GM12878 (cell line): ENCODE data around the gene ZNF662. TPM values are rescaled to one million over a fixed set of nuclear protein-coding genes. Genes with fewer than 3 reads are reported as not detected.

Experiments
- ATAC-seq: fragments of 200-7000 bp; cut with Tn5 transposase; 3 replicates; pipeline ENCODE4 v1.9.1; 2020; ENCODE audit warnings: mild to moderate bottlenecking, moderate library complexity
- BruUV-seq: library from RNA; stranded (reverse); fragments of 400-500 nt; replicated peaks from 2 replicates; lab custom pipeline; 2021; lab: Mats Ljungman, UMichigan
- CTCF ChIA-PET: fragments of 300-600 bp; sonication (Branson Sonifier 250); formaldehyde crosslinking; extraction: SDS; loops from one replicate; lab custom pipeline; 2021; ENCODE audit warnings: inconsistent platforms; lab: Yijun Ruan, JAX
- POLR2A ChIA-PET: fragments of 350-600 bp; formaldehyde crosslinking; extraction: SDS; loops from one replicate; lab custom pipeline; 2021; ENCODE audit warnings: inconsistent platforms; lab: Charles Lee
- RAD21 ChIA-PET: fragments of 300-600 bp; sonication (Branson Sonifier 250); formaldehyde crosslinking; loops from one replicate; lab custom pipeline; 2023; ENCODE audit warnings: antibody characterized with exemption; ENCODE audit not compliant: unreplicated experiment; lab: Charles Lee
- SMC1A ChIA-PET: fragments of 300-600 bp; sonication (Branson Sonifier 250); formaldehyde crosslinking; loops from one replicate; lab custom pipeline; 2023; ENCODE audit not compliant: unreplicated experiment, uncharacterized antibody; lab: Charles Lee
- DNase-seq: peaks from one replicate; pipeline ENCODE4 v3.0.0-alpha.2; 2011; ENCODE audit warnings: low read depth, low spot score
- FAIRE-seq: peaks from 3 replicates; lab custom pipeline; 2011; peaks lifted over from hg19 to GRCh38; lab: Jason Lieb, UNC
- H2AFZ ChIP-seq: 2 replicates; pipeline ENCODE4 v1.6.0; 2011; ENCODE audit warnings: low read depth, low read length, control low read depth; ENCODE audit not compliant: control insufficient read depth
- H3K27ac ChIP-seq: 2 replicates; pipeline ENCODE4 v1.5.1; 2011; ENCODE audit warnings: control low read depth; ENCODE audit not compliant: control insufficient read depth, insufficient read depth
- H3K27me3 ChIP-seq, 2 experiments: replicated peaks in 1 of 2; 2 replicates each; pipeline versions ENCODE4 v1.6.0 to v1.6.1; 2011; ENCODE audit warnings: low read length in 1 of 2; ENCODE audit not compliant: control insufficient read depth in 2 of 2, insufficient read depth in 2 of 2
- H3K36me3 ChIP-seq, 2 experiments: 2 replicates each; pipeline ENCODE4 v1.5.1; 2011; ENCODE audit warnings: low read length in 1 of 2; ENCODE audit not compliant: control insufficient read depth in 2 of 2, insufficient read depth in 2 of 2
- H3K4me1 ChIP-seq: 2 replicates; pipeline ENCODE4 v1.6.1; 2011; ENCODE audit warnings: mild to moderate bottlenecking, low read length, moderate library complexity, mixed read lengths; ENCODE audit not compliant: control insufficient read depth, insufficient read depth
- H3K4me2 ChIP-seq: 2 replicates; pipeline ENCODE4 v1.6.0; 2011; ENCODE audit warnings: control low read depth; ENCODE audit not compliant: control insufficient read depth, insufficient read depth
- H3K4me3 ChIP-seq: fragments of 200-600 bp; sonication (generic); 2 replicates; pipeline ENCODE4 v1.5.1; 2016
- H3K79me2 ChIP-seq: 2 replicates; pipeline ENCODE4 v1.6.0; 2011; ENCODE audit warnings: low read length; ENCODE audit not compliant: control insufficient read depth, insufficient read depth
- H3K9ac ChIP-seq: 2 replicates; pipeline ENCODE4 v1.8.0; 2011; ENCODE audit warnings: low read length, control low read depth, mixed read lengths; ENCODE audit not compliant: control insufficient read depth, insufficient read depth
- H3K9me3 ChIP-seq: replicated peaks from 3 replicates; pipeline ENCODE4 v1.5.1; 2011; ENCODE audit warnings: mild to moderate bottlenecking, low read length; ENCODE audit not compliant: control insufficient read depth, insufficient read depth
- H4K20me1 ChIP-seq: 2 replicates; pipeline ENCODE4 v1.6.0; 2011; ENCODE audit not compliant: control insufficient read depth, insufficient read depth
- EED ChIP-seq: sonication (generic); IDR thresholded peaks from 2 replicates; pipeline ENCODE4 v1.6.1; 2016; ENCODE audit warnings: antibody characterized with exemption, low read depth
- FOXM1 ChIP-seq: IDR thresholded peaks from 2 replicates; pipeline ENCODE4 v1.6.1; 2012; ENCODE audit warnings: low read depth, mild to moderate bottlenecking, inconsistent platforms, low read length, moderate library complexity
- IKZF1 ChIP-seq: fragments of 450-650 bp; conservative IDR thresholded peaks from 2 replicates; pipeline ENCODE4 v1.6.1; 2017; ENCODE audit warnings: antibody characterized with exemption, mild to moderate bottlenecking
- KDM1A ChIP-seq: fragments of 200-600 bp; sonication (generic); IDR thresholded peaks from 2 replicates; pipeline ENCODE4 v1.6.1; 2016; ENCODE audit warnings: borderline replicate concordance
- MTA3 ChIP-seq: IDR thresholded peaks from 2 replicates; pipeline ENCODE4 v1.6.1; 2012; ENCODE audit warnings: low read length, inconsistent platforms, borderline replicate concordance
- NBN ChIP-seq: fragments of 450-650 bp; IDR thresholded peaks from 2 replicates; pipeline ENCODE4 v1.6.1; 2016
- PAX8 ChIP-seq: fragments of 450-650 bp; IDR thresholded peaks from 2 replicates; pipeline ENCODE4 v1.6.1; 2017; ENCODE audit warnings: mild to moderate bottlenecking, moderate library complexity
- TAF1 ChIP-seq: IDR thresholded peaks from 2 replicates; pipeline ENCODE4 v1.6.1; 2011; ENCODE audit warnings: mild to moderate bottlenecking, low read depth, low read length, borderline replicate concordance
- ZSCAN29 ChIP-seq: fragments of 450-650 bp; IDR thresholded peaks from 2 replicates; pipeline ENCODE4 v1.6.1; 2017; ENCODE audit warnings: mild to moderate bottlenecking, moderate library complexity
- WGBS: methylation state at CpG from one replicate; pipeline ENCODE4 v1.1.6; 2016; ENCODE audit warnings: low lambda C conversion rate; ENCODE audit not compliant: insufficient replicate concordance, insufficient coverage; ENCODE audit errors: missing lambda C conversion rate; 5-methylcytosine and 5-hydroxymethylcytosine counted together
- in situ Hi-C: fragments of 300-500 bp; cut with MboI; formaldehyde crosslinking; loops from 9 replicates; pipeline ENCODE4 v1.14.3; 2018; ENCODE audit warnings: mixed read lengths
- intact Hi-C: fragments of 100-400 bp; cut with micrococcal nuclease; formaldehyde crosslinking; loops from one replicate; pipeline ENCODE4 v1.14.2; 2022; ENCODE audit not compliant: unreplicated experiment
- polyA plus RNA-seq, 11 experiments: library from polyadenylated mRNA; depleted of rRNA in 4 of 11; unstranded in 6 of 11; stranded (reverse) in 5 of 11; fragments of >200 nt; fragmentation: Nextera tagmentation in 4 of 11; fragmentation: Illumina TruSeq in 1 of 11; extraction: Ambion mirVana in 4 of 11; extraction: Trizol in 1 of 11; gene quantifications; 1 replicate in 1 of 11; 2 replicates in 10 of 11; pipeline versions ENCODE4 v1.2.1 to v1.2.3, GENCODE V29; 2011 to 2016; ENCODE audit warnings: inconsistent platforms in 2 of 11, missing spikeins in 2 of 11, low read depth in 1 of 11
- total RNA-seq, 4 experiments: library from RNA; depleted of rRNA in 3 of 4; stranded (reverse); fragments of >200 nt in 3 of 4; fragmentation: Illumina TruSeq in 1 of 4; extraction: Trizol in 1 of 4; gene quantifications; 2 replicates each; pipeline versions ENCODE4 v1.2.1 to v1.2.3, GENCODE V29; 2013 to 2021
- TF ChIP-seq, protein P1 (sequence below): IDR thresholded peaks from 2 replicates; pipeline ENCODE4 v1.6.1; 2011; ENCODE audit warnings: low read depth, mild to moderate bottlenecking, low read length, moderate library complexity, borderline replicate concordance; ENCODE audit errors: extremely low read depth
- TF ChIP-seq, protein P2 (sequence below): fragments of 450-650 bp; IDR thresholded peaks from 2 replicates; pipeline ENCODE4 v1.6.1; 2017; ENCODE audit warnings: low read depth, mild to moderate bottlenecking, moderate library complexity
- TF ChIP-seq, protein P3 (sequence below): IDR thresholded peaks from 2 replicates; pipeline ENCODE4 v1.6.1; 2012; ENCODE audit warnings: low read depth, low read length, improper control_type of control experiment
- TF ChIP-seq, protein P4 (sequence below), 3 experiments: IDR thresholded peaks in 2 of 3; conservative IDR thresholded peaks in 1 of 3; 2 replicates each; pipeline ENCODE4 v1.5.1; 2011; ENCODE audit warnings: low read depth in 3 of 3, low read length in 3 of 3, mild to moderate bottlenecking in 3 of 3, control low read depth in 2 of 3, moderate library complexity in 2 of 3, inconsistent platforms in 1 of 3, mixed read lengths in 1 of 3; ENCODE audit not compliant: control insufficient read depth in 2 of 3, insufficient read depth in 1 of 3; ENCODE audit errors: extremely low read depth in 1 of 3

Gene ZNF662
- total and polyA plus RNA-seq, 10 of the 15 experiments (the other 5 are each of a cell fraction or from before 2014, with no cell fraction given), result not detected

DNA sequence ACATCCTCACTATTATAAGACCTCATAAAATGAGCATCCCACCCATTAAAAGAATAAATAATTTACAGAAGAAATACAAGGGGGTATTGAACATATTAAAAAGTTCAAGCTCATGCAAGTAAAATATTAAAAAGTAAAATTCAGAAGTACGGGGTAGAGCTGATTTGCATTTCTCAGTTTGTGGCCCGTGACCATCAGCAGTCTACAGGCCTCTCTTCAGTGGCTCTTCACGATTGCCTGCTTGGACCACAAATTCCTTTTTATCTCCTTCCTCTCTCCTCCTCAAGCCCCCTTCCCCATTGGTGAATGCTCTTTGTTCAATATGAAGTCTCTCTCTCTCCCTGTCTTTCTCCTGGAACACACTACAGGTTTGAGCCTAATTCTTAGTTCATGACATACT, 49.4 kb upstream of the ZNF662 start:
- Histone ChIP-seq H3K9ac (no peak overlapping the region), H3K9me3 (no peaks in the 10 kb centered on the region), H2AFZ (no peak overlapping the region), H3K4me2 (no peak overlapping the region), H3K4me3 (no peak overlapping the region), H3K27me3 (no peaks in the 10 kb centered on the region), H3K79me2 (no peaks in the 10 kb centered on the region), H4K20me1 (no peaks in the 10 kb centered on the region), H3K4me1 (no peaks in the 10 kb centered on the region), H3K36me3 (no peaks in the 10 kb centered on the region), H3K27ac (no peak overlapping the region)
- DNase-seq (no peak), ATAC-seq (no peak), FAIRE-seq (no peak)
- BruUV-seq, result no TSS peak
- intact Hi-C loops, result no loop called here
- ChIA-PET CTCF (interaction anchor here (1.2 kb wide), 1 partner anchor 25 kb away, joined by 4 read pairs; no protein-coding TSS in a partner anchor), SMC1A (interaction anchor here (0.9 kb wide), 1 partner anchor 14 kb away, joined by 3 read pairs; no protein-coding TSS in a partner anchor), POLR2A (no interaction called here), RAD21 (no interaction called here)
- WGBS, result 17% methylated on average over 3 of the region's 3 CpGs
- in situ Hi-C loops, result no loop called here
- TF ChIP-seq MTA3, result no peak
- no peak for TF ChIP-seq PAX8
- TF ChIP-seq, protein P1, sequence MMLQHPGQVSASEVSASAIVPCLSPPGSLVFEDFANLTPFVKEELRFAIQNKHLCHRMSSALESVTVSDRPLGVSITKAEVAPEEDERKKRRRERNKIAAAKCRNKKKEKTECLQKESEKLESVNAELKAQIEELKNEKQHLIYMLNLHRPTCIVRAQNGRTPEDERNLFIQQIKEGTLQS, result no peak
- TF ChIP-seq FOXM1, result no peak
- no peak for TF ChIP-seq ZSCAN29
- no peak for TF ChIP-seq TAF1
- TF ChIP-seq IKZF1, result no peak
- no peak for TF ChIP-seq KDM1A
- TF ChIP-seq EED, result no peak
- TF ChIP-seq, protein P2, sequence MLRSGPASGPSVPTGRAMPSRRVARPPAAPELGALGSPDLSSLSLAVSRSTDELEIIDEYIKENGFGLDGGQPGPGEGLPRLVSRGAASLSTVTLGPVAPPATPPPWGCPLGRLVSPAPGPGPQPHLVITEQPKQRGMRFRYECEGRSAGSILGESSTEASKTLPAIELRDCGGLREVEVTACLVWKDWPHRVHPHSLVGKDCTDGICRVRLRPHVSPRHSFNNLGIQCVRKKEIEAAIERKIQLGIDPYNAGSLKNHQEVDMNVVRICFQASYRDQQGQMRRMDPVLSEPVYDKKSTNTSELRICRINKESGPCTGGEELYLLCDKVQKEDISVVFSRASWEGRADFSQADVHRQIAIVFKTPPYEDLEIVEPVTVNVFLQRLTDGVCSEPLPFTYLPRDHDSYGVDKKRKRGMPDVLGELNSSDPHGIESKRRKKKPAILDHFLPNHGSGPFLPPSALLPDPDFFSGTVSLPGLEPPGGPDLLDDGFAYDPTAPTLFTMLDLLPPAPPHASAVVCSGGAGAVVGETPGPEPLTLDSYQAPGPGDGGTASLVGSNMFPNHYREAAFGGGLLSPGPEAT, result no peak
- TF ChIP-seq, protein P3, sequence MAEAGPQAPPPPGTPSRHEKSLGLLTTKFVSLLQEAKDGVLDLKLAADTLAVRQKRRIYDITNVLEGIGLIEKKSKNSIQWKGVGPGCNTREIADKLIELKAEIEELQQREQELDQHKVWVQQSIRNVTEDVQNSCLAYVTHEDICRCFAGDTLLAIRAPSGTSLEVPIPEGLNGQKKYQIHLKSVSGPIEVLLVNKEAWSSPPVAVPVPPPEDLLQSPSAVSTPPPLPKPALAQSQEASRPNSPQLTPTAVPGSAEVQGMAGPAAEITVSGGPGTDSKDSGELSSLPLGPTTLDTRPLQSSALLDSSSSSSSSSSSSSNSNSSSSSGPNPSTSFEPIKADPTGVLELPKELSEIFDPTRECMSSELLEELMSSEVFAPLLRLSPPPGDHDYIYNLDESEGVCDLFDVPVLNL, result no peak
- no peak for TF ChIP-seq NBN
- TF ChIP-seq, protein P4, sequence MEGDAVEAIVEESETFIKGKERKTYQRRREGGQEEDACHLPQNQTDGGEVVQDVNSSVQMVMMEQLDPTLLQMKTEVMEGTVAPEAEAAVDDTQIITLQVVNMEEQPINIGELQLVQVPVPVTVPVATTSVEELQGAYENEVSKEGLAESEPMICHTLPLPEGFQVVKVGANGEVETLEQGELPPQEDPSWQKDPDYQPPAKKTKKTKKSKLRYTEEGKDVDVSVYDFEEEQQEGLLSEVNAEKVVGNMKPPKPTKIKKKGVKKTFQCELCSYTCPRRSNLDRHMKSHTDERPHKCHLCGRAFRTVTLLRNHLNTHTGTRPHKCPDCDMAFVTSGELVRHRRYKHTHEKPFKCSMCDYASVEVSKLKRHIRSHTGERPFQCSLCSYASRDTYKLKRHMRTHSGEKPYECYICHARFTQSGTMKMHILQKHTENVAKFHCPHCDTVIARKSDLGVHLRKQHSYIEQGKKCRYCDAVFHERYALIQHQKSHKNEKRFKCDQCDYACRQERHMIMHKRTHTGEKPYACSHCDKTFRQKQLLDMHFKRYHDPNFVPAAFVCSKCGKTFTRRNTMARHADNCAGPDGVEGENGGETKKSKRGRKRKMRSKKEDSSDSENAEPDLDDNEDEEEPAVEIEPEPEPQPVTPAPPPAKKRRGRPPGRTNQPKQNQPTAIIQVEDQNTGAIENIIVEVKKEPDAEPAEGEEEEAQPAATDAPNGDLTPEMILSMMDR (IDR thresholded peaks at IDR 0.05 in 2 of 3, conservative IDR thresholded peaks at IDR 0.05 in 1 of 3; ENCODE audit: control insufficient read depth in 2 of 3, extremely low read depth in 1 of 3, insufficient read depth in 1 of 3, low read depth in 3 of 3, low read length in 3 of 3), result no peak
